ENCODE results near the gene FN1. TPM values are rescaled to one million over a fixed set of nuclear protein-coding genes. Genes with fewer than 3 reads are reported as not detected.

FN1 gene
- polyA plus RNA-seq, 2 of the 4 experiments (the other 2 are of a cell fraction), result 203 to 500 TPM

DNA sequence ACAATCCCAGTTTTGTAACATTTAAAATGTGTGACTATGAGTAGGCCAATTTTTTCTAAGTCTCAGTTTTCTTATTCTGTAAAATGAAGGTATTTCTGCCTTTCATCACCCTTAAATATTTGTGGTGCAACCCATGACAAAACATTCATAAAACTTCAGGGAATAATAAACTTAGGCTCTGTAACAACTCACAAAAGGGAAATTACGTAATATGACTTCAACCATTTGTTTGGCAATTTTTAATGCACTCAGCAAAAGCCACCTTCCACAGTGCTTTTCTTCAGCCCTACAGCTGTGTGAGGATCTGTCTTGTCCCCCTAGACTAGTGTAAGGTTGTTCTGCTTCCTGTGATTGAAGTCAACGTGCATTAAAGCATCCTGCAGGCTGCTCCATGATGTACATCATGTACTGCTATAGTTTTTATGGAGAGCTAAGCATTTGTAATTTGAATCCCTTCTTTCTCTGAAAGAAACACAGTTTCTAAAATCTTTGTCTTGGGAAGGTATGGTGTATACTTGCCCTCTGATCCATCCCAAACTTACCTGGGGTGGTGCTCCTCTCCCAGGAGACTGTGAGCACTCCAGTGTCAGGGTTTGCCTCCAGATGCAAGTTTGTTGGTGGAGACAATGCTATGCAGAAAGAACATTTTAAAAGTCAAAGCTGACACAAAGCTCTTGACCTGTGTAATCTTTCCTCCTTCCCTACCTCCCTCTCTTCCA lies 39.1 kb downstream of the FN1 start:
- peak; percentile 19 to 31; a peak in 3 of 6 replicates for ATAC-seq
- peaks cover 30% of the 10 kb centered on the region for H3K4me1 ChIP-seq
- peak overlapping the region; percentile 36 to 56; a peak in 5 of 6 replicates for H3K27ac ChIP-seq
- ChIA-PET CTCF (interaction anchor here (0.9 to 2.2 kb wide), 4 partner anchors 18 to 535 kb away, joined by 3 to 6 read pairs (median 3); no protein-coding TSS in a partner anchor), POLR2A (no interaction called here)
- no peak for FAIRE-seq
- H3K4me3 ChIP-seq, result no peak overlapping the region
- H3K9me3 ChIP-seq, result no peaks in the 10 kb centered on the region
- 89% methylated on average over 2 of the region's 2 CpGs for WGBS (ENCODE audit: missing lambda C conversion rate)
- no peak for DNase-seq (ENCODE audit: low read depth in 1 of 2, low spot score in 1 of 2)
- peak overlapping the region; percentile 44; the same call in 2 of the 3 replicates for H3K4me2 ChIP-seq
- TF ChIP-seq KDM1A (IDR thresholded peaks at IDR 0.05; ENCODE audit: low read depth), result no peak
- TF ChIP-seq, protein P1, sequence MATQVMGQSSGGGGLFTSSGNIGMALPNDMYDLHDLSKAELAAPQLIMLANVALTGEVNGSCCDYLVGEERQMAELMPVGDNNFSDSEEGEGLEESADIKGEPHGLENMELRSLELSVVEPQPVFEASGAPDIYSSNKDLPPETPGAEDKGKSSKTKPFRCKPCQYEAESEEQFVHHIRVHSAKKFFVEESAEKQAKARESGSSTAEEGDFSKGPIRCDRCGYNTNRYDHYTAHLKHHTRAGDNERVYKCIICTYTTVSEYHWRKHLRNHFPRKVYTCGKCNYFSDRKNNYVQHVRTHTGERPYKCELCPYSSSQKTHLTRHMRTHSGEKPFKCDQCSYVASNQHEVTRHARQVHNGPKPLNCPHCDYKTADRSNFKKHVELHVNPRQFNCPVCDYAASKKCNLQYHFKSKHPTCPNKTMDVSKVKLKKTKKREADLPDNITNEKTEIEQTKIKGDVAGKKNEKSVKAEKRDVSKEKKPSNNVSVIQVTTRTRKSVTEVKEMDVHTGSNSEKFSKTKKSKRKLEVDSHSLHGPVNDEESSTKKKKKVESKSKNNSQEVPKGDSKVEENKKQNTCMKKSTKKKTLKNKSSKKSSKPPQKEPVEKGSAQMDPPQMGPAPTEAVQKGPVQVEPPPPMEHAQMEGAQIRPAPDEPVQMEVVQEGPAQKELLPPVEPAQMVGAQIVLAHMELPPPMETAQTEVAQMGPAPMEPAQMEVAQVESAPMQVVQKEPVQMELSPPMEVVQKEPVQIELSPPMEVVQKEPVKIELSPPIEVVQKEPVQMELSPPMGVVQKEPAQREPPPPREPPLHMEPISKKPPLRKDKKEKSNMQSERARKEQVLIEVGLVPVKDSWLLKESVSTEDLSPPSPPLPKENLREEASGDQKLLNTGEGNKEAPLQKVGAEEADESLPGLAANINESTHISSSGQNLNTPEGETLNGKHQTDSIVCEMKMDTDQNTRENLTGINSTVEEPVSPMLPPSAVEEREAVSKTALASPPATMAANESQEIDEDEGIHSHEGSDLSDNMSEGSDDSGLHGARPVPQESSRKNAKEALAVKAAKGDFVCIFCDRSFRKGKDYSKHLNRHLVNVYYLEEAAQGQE (IDR thresholded peaks at IDR 0.05), result no peak
- TF ChIP-seq CHD4 (IDR thresholded peaks at IDR 0.05; ENCODE audit: borderline replicate concordance), result no peak
- TF ChIP-seq MAFK (IDR thresholded peaks at IDR 0.05; ENCODE audit: partially characterized antibody), result peak; percentile 27
- TF ChIP-seq CEBPB (IDR thresholded peaks at IDR 0.05), result peak; percentile 46 to 72; a peak in 3 of 4 replicates
- TF ChIP-seq, protein P2, sequence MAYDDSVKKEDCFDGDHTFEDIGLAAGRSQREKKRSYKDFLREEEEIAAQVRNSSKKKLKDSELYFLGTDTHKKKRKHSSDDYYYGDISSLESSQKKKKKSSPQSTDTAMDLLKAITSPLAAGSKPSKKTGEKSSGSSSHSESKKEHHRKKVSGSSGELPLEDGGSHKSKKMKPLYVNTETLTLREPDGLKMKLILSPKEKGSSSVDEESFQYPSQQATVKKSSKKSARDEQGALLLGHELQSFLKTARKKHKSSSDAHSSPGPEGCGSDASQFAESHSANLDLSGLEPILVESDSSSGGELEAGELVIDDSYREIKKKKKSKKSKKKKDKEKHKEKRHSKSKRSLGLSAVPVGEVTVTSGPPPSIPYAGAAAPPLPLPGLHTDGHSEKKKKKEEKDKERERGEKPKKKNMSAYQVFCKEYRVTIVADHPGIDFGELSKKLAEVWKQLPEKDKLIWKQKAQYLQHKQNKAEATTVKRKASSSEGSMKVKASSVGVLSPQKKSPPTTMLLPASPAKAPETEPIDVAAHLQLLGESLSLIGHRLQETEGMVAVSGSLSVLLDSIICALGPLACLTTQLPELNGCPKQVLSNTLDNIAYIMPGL (CRISPR knock-in tag; IDR thresholded peaks at IDR 0.05; ENCODE audit: borderline replicate concordance), result no peak
- TF ChIP-seq, protein P3, sequence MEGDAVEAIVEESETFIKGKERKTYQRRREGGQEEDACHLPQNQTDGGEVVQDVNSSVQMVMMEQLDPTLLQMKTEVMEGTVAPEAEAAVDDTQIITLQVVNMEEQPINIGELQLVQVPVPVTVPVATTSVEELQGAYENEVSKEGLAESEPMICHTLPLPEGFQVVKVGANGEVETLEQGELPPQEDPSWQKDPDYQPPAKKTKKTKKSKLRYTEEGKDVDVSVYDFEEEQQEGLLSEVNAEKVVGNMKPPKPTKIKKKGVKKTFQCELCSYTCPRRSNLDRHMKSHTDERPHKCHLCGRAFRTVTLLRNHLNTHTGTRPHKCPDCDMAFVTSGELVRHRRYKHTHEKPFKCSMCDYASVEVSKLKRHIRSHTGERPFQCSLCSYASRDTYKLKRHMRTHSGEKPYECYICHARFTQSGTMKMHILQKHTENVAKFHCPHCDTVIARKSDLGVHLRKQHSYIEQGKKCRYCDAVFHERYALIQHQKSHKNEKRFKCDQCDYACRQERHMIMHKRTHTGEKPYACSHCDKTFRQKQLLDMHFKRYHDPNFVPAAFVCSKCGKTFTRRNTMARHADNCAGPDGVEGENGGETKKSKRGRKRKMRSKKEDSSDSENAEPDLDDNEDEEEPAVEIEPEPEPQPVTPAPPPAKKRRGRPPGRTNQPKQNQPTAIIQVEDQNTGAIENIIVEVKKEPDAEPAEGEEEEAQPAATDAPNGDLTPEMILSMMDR (IDR thresholded peaks at IDR 0.05), result no peak
- TF ChIP-seq ESRRA (IDR thresholded peaks at IDR 0.05; ENCODE audit: borderline replicate concordance, low read length), result no peak

DNA sequence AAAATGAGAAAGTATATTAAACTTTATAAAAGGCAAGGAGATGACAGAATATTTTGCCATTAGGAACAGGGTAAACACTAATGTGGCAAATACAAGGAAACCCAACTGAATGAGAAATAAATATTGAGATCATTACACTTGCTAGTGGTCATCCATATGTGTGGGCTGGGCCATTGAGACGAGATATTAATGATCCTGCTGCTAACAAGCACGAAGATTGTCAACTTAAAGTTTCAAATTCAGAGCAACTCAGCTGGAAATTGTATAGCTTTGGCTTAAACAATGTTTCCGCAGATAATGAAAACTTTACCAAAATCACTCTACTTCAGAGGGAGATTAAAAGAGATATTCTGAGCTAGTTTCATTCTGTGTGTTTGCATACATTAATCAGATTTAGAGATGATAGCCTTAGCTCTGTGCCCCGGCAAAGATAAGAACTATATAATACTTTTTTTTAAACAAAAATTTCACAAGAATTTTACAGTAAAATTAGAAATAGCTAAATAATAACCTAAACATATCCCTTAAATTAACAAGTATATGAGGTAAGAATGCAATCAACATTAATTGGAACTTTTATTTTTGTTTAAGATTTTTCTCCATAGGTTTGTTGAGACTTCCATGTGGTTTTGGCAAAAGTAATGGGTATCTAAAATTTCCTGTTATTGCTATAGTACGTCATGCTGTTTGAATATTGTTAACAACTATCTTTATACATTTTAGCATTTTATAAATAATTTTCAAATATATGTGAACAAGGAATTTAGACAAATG lies 40.0 kb downstream of the FN1 start:
- ChIA-PET POLR2A (no interaction called here), CTCF (interaction anchor here (0.9 to 1.5 kb wide), 3 partner anchors 13 to 536 kb away, joined by 3 to 4 read pairs (median 3); no protein-coding TSS in a partner anchor)
- WGBS (ENCODE audit: missing lambda C conversion rate), result 75% methylated on average over 5 of the region's 5 CpGs
- ATAC-seq, result no peak
- no peak for DNase-seq (ENCODE audit: low read depth in 1 of 2, low spot score in 1 of 2)
- Histone ChIP-seq H3K4me2 (peak overlapping the region; percentile 44; the same call in 1 of the 3 replicates), H3K4me3 (no peak overlapping the region), H3K27ac (no peak overlapping the region), H3K9me3 (no peaks in the 10 kb centered on the region), H3K4me1 (peaks cover 30% of the 10 kb centered on the region)
- no peak for FAIRE-seq
- TF ChIP-seq, protein P4, sequence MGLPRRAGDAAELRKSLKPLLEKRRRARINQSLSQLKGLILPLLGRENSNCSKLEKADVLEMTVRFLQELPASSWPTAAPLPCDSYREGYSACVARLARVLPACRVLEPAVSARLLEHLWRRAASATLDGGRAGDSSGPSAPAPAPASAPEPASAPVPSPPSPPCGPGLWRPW (IDR thresholded peaks at IDR 0.05), result no peak
- no peak for TF ChIP-seq RARB (CRISPR knock-in tag; IDR thresholded peaks at IDR 0.05)
- TF ChIP-seq HDAC2 (IDR thresholded peaks at IDR 0.05), result no peak
- TF ChIP-seq, protein P5, sequence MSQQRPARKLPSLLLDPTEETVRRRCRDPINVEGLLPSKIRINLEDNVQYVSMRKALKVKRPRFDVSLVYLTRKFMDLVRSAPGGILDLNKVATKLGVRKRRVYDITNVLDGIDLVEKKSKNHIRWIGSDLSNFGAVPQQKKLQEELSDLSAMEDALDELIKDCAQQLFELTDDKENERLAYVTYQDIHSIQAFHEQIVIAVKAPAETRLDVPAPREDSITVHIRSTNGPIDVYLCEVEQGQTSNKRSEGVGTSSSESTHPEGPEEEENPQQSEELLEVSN (IDR thresholded peaks at IDR 0.05; ENCODE audit: borderline replicate concordance, low read depth), result no peak
- TF ChIP-seq KDM5A (IDR thresholded peaks at IDR 0.05), result no peak
- TF ChIP-seq FOXS1 (CRISPR knock-in tag; IDR thresholded peaks at IDR 0.05), result no peak
- TF ChIP-seq MAZ (IDR thresholded peaks at IDR 0.05; ENCODE audit: borderline replicate concordance, low read depth, low read length), result no peak
- TF ChIP-seq RAD21 (conservative IDR thresholded peaks at IDR 0.05 in 1 of 2, IDR thresholded peaks at IDR 0.05 in 1 of 2), result no peak
- TF ChIP-seq NFE2L2 (conservative IDR thresholded peaks at IDR 0.05; ENCODE audit: low read length), result no peak
- TF ChIP-seq MYC (IDR thresholded peaks at IDR 0.05; ENCODE audit: borderline replicate concordance, low read length), result no peak
- no peak for TF ChIP-seq ZC3H11A (IDR thresholded peaks at IDR 0.05)
- no peak for TF ChIP-seq CHD2 (IDR thresholded peaks at IDR 0.05; ENCODE audit: low read length, partially characterized antibody)
- TF ChIP-seq MAFK (IDR thresholded peaks at IDR 0.05; ENCODE audit: partially characterized antibody), result no peak
- TF ChIP-seq, protein P6, sequence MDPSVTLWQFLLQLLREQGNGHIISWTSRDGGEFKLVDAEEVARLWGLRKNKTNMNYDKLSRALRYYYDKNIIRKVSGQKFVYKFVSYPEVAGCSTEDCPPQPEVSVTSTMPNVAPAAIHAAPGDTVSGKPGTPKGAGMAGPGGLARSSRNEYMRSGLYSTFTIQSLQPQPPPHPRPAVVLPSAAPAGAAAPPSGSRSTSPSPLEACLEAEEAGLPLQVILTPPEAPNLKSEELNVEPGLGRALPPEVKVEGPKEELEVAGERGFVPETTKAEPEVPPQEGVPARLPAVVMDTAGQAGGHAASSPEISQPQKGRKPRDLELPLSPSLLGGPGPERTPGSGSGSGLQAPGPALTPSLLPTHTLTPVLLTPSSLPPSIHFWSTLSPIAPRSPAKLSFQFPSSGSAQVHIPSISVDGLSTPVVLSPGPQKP (IDR thresholded peaks at IDR 0.05; ENCODE audit: low read depth, low read length), result no peak
- no peak for TF ChIP-seq HOXA7 (CRISPR knock-in tag; IDR thresholded peaks at IDR 0.05)

Measured in A549 (cell line).